PC-9 (cell line): Measurements from ENCODE around the gene C9. TPM values are rescaled to one million over a fixed set of nuclear protein-coding genes. Genes with fewer than 3 reads are reported as not detected.

Source experiments
- BruUV-seq: library from RNA; stranded (reverse); fragments of 400-500 nt; replicated peaks from 2 replicates; lab custom pipeline; 2021; lab: Mats Ljungman, UMichigan
- CTCF ChIA-PET: fragments of 300-600 bp; sonication (Branson Sonifier 250); formaldehyde crosslinking; loops from one replicate; lab custom pipeline; 2022; ENCODE audit warnings: antibody characterized with exemption; lab: Charles Lee
- POLR2A ChIA-PET: fragments of 300-600 bp; sonication (Branson Sonifier 250); formaldehyde crosslinking; loops from one replicate; lab custom pipeline; 2022; ENCODE audit warnings: antibody characterized with exemption; ENCODE audit not compliant: unreplicated experiment; lab: Charles Lee
- DNase-seq, 2 experiments: peaks; one replicate each; pipeline versions ENCODE4 v3.0.0 to v3.0.0-alpha.2; 2015 to 2022; ENCODE audit warnings: mixed read lengths in 1 of 2
- H2AFZ ChIP-seq: fragments of 200-600 bp; sonication (generic); 2 replicates; pipeline ENCODE4 v1.8.1; 2017; ENCODE audit warnings: antibody characterized with exemption
- H3F3A ChIP-seq: fragments of 200-600 bp; sonication (generic); 2 replicates; pipeline ENCODE4 v1.8.1; 2017; ENCODE audit warnings: antibody characterized with exemption, mild to moderate bottlenecking, low read depth; ENCODE audit not compliant: insufficient read depth
- H3K27ac ChIP-seq: fragments of 200-600 bp; sonication (generic); 2 replicates; pipeline ENCODE4 v1.6.1; 2016; ENCODE audit warnings: mixed run types
- H3K27me3 ChIP-seq: fragments of 200-600 bp; sonication (generic); 2 replicates; pipeline ENCODE4 v1.6.1; 2016; ENCODE audit warnings: low read depth, mixed run types; ENCODE audit not compliant: insufficient read depth
- H3K36me3 ChIP-seq: fragments of 200-600 bp; sonication (generic); 2 replicates; pipeline ENCODE4 v1.6.1; 2016; ENCODE audit warnings: low read depth, mixed run types
- H3K4me1 ChIP-seq: fragments of 200-600 bp; sonication (generic); replicated peaks from 2 replicates; pipeline ENCODE4 v1.6.1; 2016; ENCODE audit warnings: mixed run types; ENCODE audit not compliant: insufficient read depth
- H3K4me2 ChIP-seq: fragments of 200-600 bp; sonication (generic); 2 replicates; pipeline ENCODE4 v1.6.1; 2017; ENCODE audit warnings: mixed run types
- H3K4me3 ChIP-seq: fragments of 200-600 bp; sonication (generic); 2 replicates; pipeline ENCODE4 v1.6.1; 2016; ENCODE audit warnings: mixed run types
- H3K79me2 ChIP-seq: fragments of 200-600 bp; sonication (generic); 2 replicates; pipeline ENCODE4 v1.6.1; 2017; ENCODE audit warnings: low read depth, mixed run types
- H3K9me2 ChIP-seq: fragments of 200-600 bp; sonication (generic); 2 replicates; pipeline ENCODE4 v1.8.1; 2017; ENCODE audit warnings: mild to moderate bottlenecking; ENCODE audit not compliant: insufficient read depth
- H3K9me3 ChIP-seq: fragments of 200-600 bp; sonication (generic); 2 replicates; pipeline ENCODE4 v1.8.1; 2016; ENCODE audit warnings: low read depth; ENCODE audit not compliant: insufficient read depth
- H4K20me1 ChIP-seq: fragments of 200-600 bp; sonication (generic); 2 replicates; pipeline ENCODE4 v1.8.1; 2017; ENCODE audit not compliant: insufficient read depth
- EZH2 ChIP-seq: fragments of 200-600 bp; sonication (generic); IDR thresholded peaks from 2 replicates; pipeline ENCODE4 v1.8.0; 2017; ENCODE audit warnings: antibody characterized with exemption, low read depth
- intact Hi-C: fragments of 100-400 bp; cut with micrococcal nuclease; formaldehyde crosslinking; loops from one replicate; pipeline ENCODE4 v1.10.0; 2022; ENCODE audit not compliant: unreplicated experiment
- total RNA-seq: library from RNA; stranded (reverse); gene quantifications from 2 replicates; pipeline ENCODE4 v1.2.3, GENCODE V29; 2021
- TF ChIP-seq, protein P1 (sequence below): fragments of 200-600 bp; sonication (generic); conservative IDR thresholded peaks from 2 replicates; pipeline ENCODE4 v1.6.1; 2017; ENCODE audit warnings: mixed run types, antibody characterized with exemption, mild to moderate bottlenecking, moderate library complexity

The C9 gene
- total RNA-seq, 1 experiment from 2014 or later = not detected

DNA sequence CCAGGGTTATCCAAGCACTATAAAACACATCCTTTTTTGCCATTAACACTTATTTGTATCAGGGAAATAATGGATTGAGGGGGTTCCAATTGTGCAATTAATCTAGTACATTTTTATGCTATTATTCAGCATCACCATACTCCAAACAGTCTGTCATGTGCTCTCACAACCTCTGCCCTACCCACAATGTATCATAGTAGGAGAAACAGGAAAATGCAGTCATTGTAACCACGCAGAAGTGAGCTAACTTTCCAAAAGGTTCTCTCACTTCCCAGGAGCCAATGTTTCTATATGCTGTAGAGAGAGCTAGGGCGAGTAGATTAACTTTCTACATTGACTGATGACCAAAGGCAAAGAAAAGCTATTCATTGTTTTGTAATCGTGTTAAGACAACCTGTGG lies 30.7 kb upstream of the C9 start:
- TF ChIP-seq EZH2 = no peak
- TF ChIP-seq, protein P1, sequence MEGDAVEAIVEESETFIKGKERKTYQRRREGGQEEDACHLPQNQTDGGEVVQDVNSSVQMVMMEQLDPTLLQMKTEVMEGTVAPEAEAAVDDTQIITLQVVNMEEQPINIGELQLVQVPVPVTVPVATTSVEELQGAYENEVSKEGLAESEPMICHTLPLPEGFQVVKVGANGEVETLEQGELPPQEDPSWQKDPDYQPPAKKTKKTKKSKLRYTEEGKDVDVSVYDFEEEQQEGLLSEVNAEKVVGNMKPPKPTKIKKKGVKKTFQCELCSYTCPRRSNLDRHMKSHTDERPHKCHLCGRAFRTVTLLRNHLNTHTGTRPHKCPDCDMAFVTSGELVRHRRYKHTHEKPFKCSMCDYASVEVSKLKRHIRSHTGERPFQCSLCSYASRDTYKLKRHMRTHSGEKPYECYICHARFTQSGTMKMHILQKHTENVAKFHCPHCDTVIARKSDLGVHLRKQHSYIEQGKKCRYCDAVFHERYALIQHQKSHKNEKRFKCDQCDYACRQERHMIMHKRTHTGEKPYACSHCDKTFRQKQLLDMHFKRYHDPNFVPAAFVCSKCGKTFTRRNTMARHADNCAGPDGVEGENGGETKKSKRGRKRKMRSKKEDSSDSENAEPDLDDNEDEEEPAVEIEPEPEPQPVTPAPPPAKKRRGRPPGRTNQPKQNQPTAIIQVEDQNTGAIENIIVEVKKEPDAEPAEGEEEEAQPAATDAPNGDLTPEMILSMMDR = no peak
- H2AFZ ChIP-seq = peak overlapping the region; percentile 64
- H3K9me3 ChIP-seq = peaks cover 6% of the 10 kb centered on the region; the same call in 1 of the 2 replicates
- BruUV-seq = no TSS peak
- H3K27me3 ChIP-seq = no peaks in the 10 kb centered on the region
- H3K27ac ChIP-seq = peak overlapping the region; percentile 60
- intact Hi-C loops = no loop called here
- POLR2A ChIA-PET = no interaction called here
- no peaks in the 10 kb centered on the region for H4K20me1 ChIP-seq
- no peaks in the 10 kb centered on the region for H3K9me2 ChIP-seq
- H3K4me3 ChIP-seq = no peak overlapping the region
- H3K36me3 ChIP-seq = no peaks in the 10 kb centered on the region; the same call in 1 of the 2 replicates
- CTCF ChIA-PET = interaction anchor here (1.8 kb wide), 1 partner anchor 18 kb away, joined by 10 read pairs; no protein-coding TSS in a partner anchor
- peak overlapping the region; percentile 45 for H3K4me2 ChIP-seq
- H3F3A ChIP-seq = peaks cover 13% of the 10 kb centered on the region
- peaks cover 30% of the 10 kb centered on the region for H3K4me1 ChIP-seq
- no peaks in the 10 kb centered on the region for H3K79me2 ChIP-seq
- DNase-seq = peak in 1 of 2 experiments; percentile 78

DNA sequence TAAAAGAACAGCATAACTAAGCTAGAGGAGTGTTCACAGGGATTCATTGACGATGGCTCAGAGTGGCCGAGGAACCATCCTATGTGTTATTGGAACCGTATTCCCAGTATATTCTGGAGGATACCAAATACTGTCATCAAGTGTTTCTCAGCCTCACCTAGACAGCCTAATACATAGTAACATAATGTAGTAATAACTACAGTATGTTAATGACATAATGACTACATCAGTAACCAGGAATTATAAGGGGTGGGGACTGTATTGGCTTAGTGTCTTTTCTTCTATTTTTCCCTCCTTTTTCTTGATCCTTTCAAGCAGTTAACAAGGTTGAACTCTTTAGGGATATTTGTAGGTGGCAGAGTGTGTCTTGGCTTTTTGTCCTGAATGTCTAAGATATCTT lies 26.6 kb upstream of the C9 start:
- peaks cover 7% of the 10 kb centered on the region; the same call in 1 of the 2 replicates for H3K9me2 ChIP-seq
- ChIA-PET POLR2A (no interaction called here), CTCF (no interaction called here)
- H2AFZ ChIP-seq = no peak overlapping the region
- H3K4me3 ChIP-seq = no peak overlapping the region
- no peaks in the 10 kb centered on the region for H3K9me3 ChIP-seq
- intact Hi-C loops = no loop called here
- H3K79me2 ChIP-seq = no peaks in the 10 kb centered on the region
- BruUV-seq = no TSS peak
- H3K27ac ChIP-seq = no peak overlapping the region
- H3K36me3 ChIP-seq = no peaks in the 10 kb centered on the region
- H3K27me3 ChIP-seq = no peaks in the 10 kb centered on the region
- no peak overlapping the region for H3K4me2 ChIP-seq
- TF ChIP-seq, protein P1 = no peak
- TF ChIP-seq EZH2 = no peak
- no peaks in the 10 kb centered on the region for H3F3A ChIP-seq
- H4K20me1 ChIP-seq = no peaks in the 10 kb centered on the region
- peak in 1 of 2 experiments; percentile 18 for DNase-seq
- peaks cover 15% of the 10 kb centered on the region for H3K4me1 ChIP-seq

DNA sequence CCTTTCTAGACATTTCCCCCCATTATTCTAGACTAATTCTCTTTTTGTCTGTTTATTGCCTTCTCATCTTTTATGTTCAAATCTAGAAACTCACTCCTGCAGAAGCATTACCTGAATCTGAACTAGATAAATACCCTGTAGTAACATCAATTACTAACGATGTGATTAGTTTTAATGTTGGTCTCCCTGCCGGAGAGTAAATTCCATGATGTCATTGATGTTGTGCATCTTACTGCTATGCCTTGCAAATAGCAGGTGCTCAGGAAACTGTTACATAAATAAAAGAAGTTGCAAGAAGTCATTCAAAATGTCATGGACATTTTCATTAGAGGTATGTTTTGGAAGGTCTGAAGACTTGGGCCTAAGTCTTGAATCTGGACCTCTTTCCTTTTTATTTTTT lies 23.0 kb upstream of the C9 start:
- Histone ChIP-seq H4K20me1 (no peaks in the 10 kb centered on the region), H3K9me3 (no peaks in the 10 kb centered on the region), H3K4me1 (no peaks in the 10 kb centered on the region), H3K9me2 (peaks cover 7% of the 10 kb centered on the region; the same call in 1 of the 2 replicates), H3K4me2 (no peak overlapping the region), H3K36me3 (no peaks in the 10 kb centered on the region), H3K79me2 (no peaks in the 10 kb centered on the region), H3F3A (no peaks in the 10 kb centered on the region), H2AFZ (no peak overlapping the region), H3K27ac (no peak overlapping the region), H3K27me3 (no peaks in the 10 kb centered on the region), H3K4me3 (no peak overlapping the region)
- peak in 1 of 2 experiments; percentile 8 for DNase-seq
- no TSS peak for BruUV-seq
- POLR2A ChIA-PET = no interaction called here
- no peak for TF ChIP-seq EZH2
- TF ChIP-seq, protein P1 = no peak
- CTCF ChIA-PET = no interaction called here
- intact Hi-C loops = no loop called here
